Left forelimb (tissue), 1 donor: ENCODE results near the gene NPFFR1.
A peak's percentile ranks its signal among the peaks of the same experiment; 100 is the strongest.

ENCODE experiments used
- DNase-seq: peaks from one replicate; pipeline ENCODE4 v3.0.0-alpha.2; 2018; ENCODE audit warnings: low spot score

Gene NPFFR1

GRCh38 chr10:70315815-70316214 lies 32.0 kb upstream of the NPFFR1 start:
- no peak for DNase-seq

- DNase-seq: no peak
Measured at GRCh38 chr10:70315276-70315675, 31.5 kb upstream of the NPFFR1 start.

- no peak for DNase-seq
Measured at GRCh38 chr10:70312972-70313371, 29.2 kb upstream of the NPFFR1 start.

- no peak for DNase-seq
Measured at GRCh38 chr10:70312249-70312648, 28.4 kb upstream of the NPFFR1 start.

GRCh38 chr10:70311698-70312097 lies 27.9 kb upstream of the NPFFR1 start:
- no peak for DNase-seq

- no peak for DNase-seq
Measured at GRCh38 chr10:70309661-70310060, 25.9 kb upstream of the NPFFR1 start.

GRCh38 chr10:70308121-70309060 lies 24.6 kb upstream of the NPFFR1 start:
- DNase-seq: no peak

- no peak for DNase-seq
Measured at GRCh38 chr10:70306886-70307520, 23.2 kb upstream of the NPFFR1 start.

GRCh38 chr10:70306181-70306705 lies 22.4 kb upstream of the NPFFR1 start:
- no peak for DNase-seq

- DNase-seq: no peak
Measured at GRCh38 chr10:70303730-70304129, 19.9 kb upstream of the NPFFR1 start.

GRCh38 chr10:70302292-70302691 lies 18.5 kb upstream of the NPFFR1 start:
- no peak for DNase-seq

- DNase-seq: no peak
Measured at GRCh38 chr10:70300908-70301597, 17.2 kb upstream of the NPFFR1 start.

GRCh38 chr10:70300461-70300860 lies 16.7 kb upstream of the NPFFR1 start:
- no peak for DNase-seq

GRCh38 chr10:70299876-70300275 lies 16.1 kb upstream of the NPFFR1 start:
- DNase-seq: no peak

- no peak for DNase-seq
Measured at GRCh38 chr10:70298393-70298792, 14.6 kb upstream of the NPFFR1 start.

- DNase-seq: no peak
Measured at GRCh38 chr10:70297224-70297623, 13.4 kb upstream of the NPFFR1 start.

GRCh38 chr10:70296406-70296899 lies 12.6 kb upstream of the NPFFR1 start:
- DNase-seq: peak; percentile 75

GRCh38 chr10:70295926-70296325 lies 12.1 kb upstream of the NPFFR1 start:
- DNase-seq: no peak

GRCh38 chr10:70295321-70295720 lies 11.5 kb upstream of the NPFFR1 start:
- DNase-seq: no peak

- no peak for DNase-seq
Measured at GRCh38 chr10:70293169-70293843, 9.5 kb upstream of the NPFFR1 start.

- DNase-seq: no peak
Measured at GRCh38 chr10:70292004-70292403, 8.2 kb upstream of the NPFFR1 start.

GRCh38 chr10:70289739-70290138 lies 5.9 kb upstream of the NPFFR1 start:
- no peak for DNase-seq
